CD14-positive monocyte (primary cell): ENCODE data around the gene TCHH. TPM values are rescaled to one million over a fixed set of nuclear protein-coding genes. Genes with fewer than 3 reads are reported as not detected.
"Not testable (repeated sequence)": the region's sequence is repeated elsewhere in the genome, so short reads cannot be mapped to it uniquely, and the experiment has no call there.

Experiments
- DNase-seq, 3 donors: peaks; one replicate each; pipeline ENCODE4 v3.0.0-alpha.2; 2011 to 2022
- H2AFZ ChIP-seq: 2 replicates; pipeline ENCODE4 v1.6.0; 2012; ENCODE audit warnings: mild to moderate bottlenecking, low read depth, low read length, inconsistent platforms; ENCODE audit not compliant: insufficient read depth, poor library complexity, severe bottlenecking
- H3K27ac ChIP-seq, 2 donors: 1 replicate in 1 of 2; 2 replicates in 1 of 2; pipeline ENCODE4 v1.5.1; 2012 to 2013; ENCODE audit warnings: low read length in 2 of 2, control low read depth in 1 of 2, inconsistent platforms in 1 of 2, low read depth in 1 of 2, mild to moderate bottlenecking in 1 of 2
- H3K27me3 ChIP-seq, 2 donors: one replicate each; pipeline versions ENCODE4 v1.6.0 to v1.6.1; 2011 to 2013; ENCODE audit warnings: low read length in 2 of 2; ENCODE audit not compliant: control insufficient read depth in 2 of 2, insufficient read depth in 2 of 2
- H3K36me3 ChIP-seq, 2 donors: replicated peaks in 1 of 2; 1 replicate in 1 of 2; 2 replicates in 1 of 2; pipeline versions ENCODE4 v1.5.1 to v1.6.1; 2012 to 2013; ENCODE audit warnings: low read length in 2 of 2, control low read depth in 1 of 2, inconsistent platforms in 1 of 2, mild to moderate bottlenecking in 1 of 2; ENCODE audit not compliant: insufficient read depth in 2 of 2, control insufficient read depth in 1 of 2
- H3K4me1 ChIP-seq, 2 donors: 1 replicate in 1 of 2; 2 replicates in 1 of 2; pipeline versions ENCODE4 v1.5.1 to v1.6.1; 2012 to 2013; ENCODE audit warnings: low read length in 2 of 2, control low read depth in 1 of 2, inconsistent platforms in 1 of 2, mild to moderate bottlenecking in 1 of 2, moderate library complexity in 1 of 2; ENCODE audit not compliant: insufficient read depth in 2 of 2, control insufficient read depth in 1 of 2
- H3K4me2 ChIP-seq: replicated peaks from 2 replicates; pipeline ENCODE3; 2012; ENCODE audit warnings: low read length, moderate library complexity, mild to moderate bottlenecking; ENCODE audit not compliant: poor library complexity, severe bottlenecking; ENCODE audit errors: extremely low read depth
- H3K4me3 ChIP-seq, 3 experiments: fragments of 200-600 bp in 1 of 3; sonication (generic) in 1 of 3; replicated peaks in 1 of 3; 1 replicate in 2 of 3; 2 replicates in 1 of 3; pipeline ENCODE4 v1.5.1; 2011 to 2013; ENCODE audit warnings: low read length in 3 of 3, mild to moderate bottlenecking in 3 of 3, control low read depth in 2 of 3, low read depth in 2 of 3, inconsistent platforms in 1 of 3, moderate library complexity in 1 of 3
- H3K79me2 ChIP-seq: 2 replicates; pipeline ENCODE4 v1.6.0; 2012; ENCODE audit warnings: mild to moderate bottlenecking, control low read depth, inconsistent platforms, low read length, moderate library complexity; ENCODE audit not compliant: insufficient read depth
- H3K9ac ChIP-seq: 2 replicates; pipeline ENCODE4 v1.6.0; 2017; ENCODE audit warnings: low read length, mild to moderate bottlenecking; ENCODE audit not compliant: insufficient read depth, poor library complexity, severe bottlenecking
- H3K9me3 ChIP-seq, 2 donors: replicated peaks in 1 of 2; 1 replicate in 1 of 2; 2 replicates in 1 of 2; pipeline versions ENCODE4 v1.5.1 to v1.6.1; 2012 to 2013; ENCODE audit warnings: low read length in 2 of 2, control low read depth in 1 of 2; ENCODE audit not compliant: control insufficient read depth in 1 of 2, insufficient read depth in 1 of 2
- H4K20me1 ChIP-seq: 2 replicates; pipeline ENCODE4 v1.6.0; 2012; ENCODE audit warnings: mild to moderate bottlenecking, low read length, control low read depth, moderate library complexity; ENCODE audit not compliant: insufficient read depth
- H3K27ac Mint-ChIP-seq, 7 donors: one replicate each; pipeline ENCODE4 v1.8.0; 2020; ENCODE audit warnings: mild to moderate bottlenecking in 7 of 7, mixed read lengths in 7 of 7, moderate library complexity in 6 of 7, inconsistent platforms in 2 of 7
- H3K27me3 Mint-ChIP-seq, 3 donors: one replicate each; pipeline ENCODE4 v1.8.0; 2021 to 2022; ENCODE audit warnings: low read depth in 3 of 3, mild to moderate bottlenecking in 3 of 3, mixed read lengths in 3 of 3, moderate library complexity in 3 of 3, inconsistent platforms in 1 of 3
- H3K36me3 Mint-ChIP-seq, 2 donors: one replicate each; pipeline ENCODE4 v1.8.0; 2020; ENCODE audit warnings: mixed read lengths in 2 of 2, inconsistent platforms in 1 of 2, mild to moderate bottlenecking in 1 of 2
- H3K4me1 Mint-ChIP-seq: one replicate; pipeline ENCODE4 v1.8.0; 2020; ENCODE audit warnings: mild to moderate bottlenecking, mixed read lengths
- H3K4me3 Mint-ChIP-seq, 2 donors: one replicate each; pipeline ENCODE4 v1.8.0; 2020; ENCODE audit warnings: mild to moderate bottlenecking in 2 of 2, mixed read lengths in 2 of 2, moderate library complexity in 1 of 2
- H3K9me3 Mint-ChIP-seq, 7 donors: one replicate each; pipeline ENCODE4 v1.8.0; 2020 to 2022; ENCODE audit warnings: mixed read lengths in 7 of 7, mild to moderate bottlenecking in 6 of 7, moderate library complexity in 6 of 7, inconsistent platforms in 2 of 7
- WGBS: methylation state at CpG from one replicate; pipeline ENCODE4 v1.1.5; 2013; ENCODE audit warnings: missing lambda C conversion rate; ENCODE audit not compliant: insufficient coverage; 5-methylcytosine and 5-hydroxymethylcytosine counted together
- intact Hi-C, 2 donors: fragments of 100-400 bp; cut with micrococcal nuclease; formaldehyde crosslinking; loops; one replicate each; pipeline versions ENCODE4 v1.15.0 to v1.15.1; 2023
- polyA plus RNA-seq, 3 donors: library from polyadenylated mRNA; depleted of rRNA in 1 of 3; unstranded in 2 of 3; stranded (reverse) in 1 of 3; fragments of 300-500 nt in 2 of 3; fragments of >200 nt in 1 of 3; fragmentation: Illumina TruSeq in 2 of 3; gene quantifications; 1 replicate in 2 of 3; 2 replicates in 1 of 3; pipeline ENCODE4 v1.2.3, GENCODE V29; 2012 to 2021
- TF ChIP-seq, protein P1 (sequence below): fragments of 200-600 bp; IDR thresholded peaks from one replicate; pipeline ENCODE4 v1.8.0; 2022; ENCODE audit warnings: antibody characterized with exemption, mild to moderate bottlenecking

TCHH gene
- polyA plus RNA-seq, 3 donors = not detected

DNA sequence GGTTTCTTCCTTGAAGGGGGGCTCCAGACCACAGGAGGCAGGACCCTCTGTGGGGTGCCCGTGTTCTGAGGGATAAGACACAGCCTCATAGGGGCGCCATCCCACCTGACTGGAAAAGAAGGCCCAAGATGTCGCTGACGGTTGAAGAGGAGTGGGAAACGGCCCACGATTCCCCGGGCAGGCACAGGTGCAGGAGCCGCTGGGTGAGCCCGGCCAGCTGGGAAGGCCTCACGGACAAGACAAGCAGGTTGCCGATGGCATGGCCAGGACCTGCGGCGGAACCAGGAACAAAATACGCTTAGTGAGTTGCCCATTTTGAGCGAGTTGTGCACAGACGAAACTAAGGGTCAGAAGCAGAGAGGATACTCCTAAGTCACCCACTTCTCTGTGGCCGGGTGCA is 34.8 kb downstream of the TCHH start:
- H3K27me3 Mint-ChIP-seq = peaks cover 2 to 19% (median 3%) of the 10 kb centered on the region in 3 donors
- H3K4me1 Mint-ChIP-seq, H3K27ac ChIP-seq, H4K20me1 ChIP-seq, H3K4me1 ChIP-seq, H2AFZ ChIP-seq, H3K27me3 ChIP-seq, H3K36me3 ChIP-seq, DNase-seq, H3K4me3 ChIP-seq, H3K9me3 Mint-ChIP-seq, H3K9ac ChIP-seq, H3K36me3 Mint-ChIP-seq, H3K4me2 ChIP-seq, H3K4me3 Mint-ChIP-seq, H3K79me2 ChIP-seq, intact Hi-C loops, H3K9me3 ChIP-seq, H3K27ac Mint-ChIP-seq: not testable (repeated sequence)
- WGBS = 93% methylated on average over 13 of the region's 17 CpGs

DNA sequence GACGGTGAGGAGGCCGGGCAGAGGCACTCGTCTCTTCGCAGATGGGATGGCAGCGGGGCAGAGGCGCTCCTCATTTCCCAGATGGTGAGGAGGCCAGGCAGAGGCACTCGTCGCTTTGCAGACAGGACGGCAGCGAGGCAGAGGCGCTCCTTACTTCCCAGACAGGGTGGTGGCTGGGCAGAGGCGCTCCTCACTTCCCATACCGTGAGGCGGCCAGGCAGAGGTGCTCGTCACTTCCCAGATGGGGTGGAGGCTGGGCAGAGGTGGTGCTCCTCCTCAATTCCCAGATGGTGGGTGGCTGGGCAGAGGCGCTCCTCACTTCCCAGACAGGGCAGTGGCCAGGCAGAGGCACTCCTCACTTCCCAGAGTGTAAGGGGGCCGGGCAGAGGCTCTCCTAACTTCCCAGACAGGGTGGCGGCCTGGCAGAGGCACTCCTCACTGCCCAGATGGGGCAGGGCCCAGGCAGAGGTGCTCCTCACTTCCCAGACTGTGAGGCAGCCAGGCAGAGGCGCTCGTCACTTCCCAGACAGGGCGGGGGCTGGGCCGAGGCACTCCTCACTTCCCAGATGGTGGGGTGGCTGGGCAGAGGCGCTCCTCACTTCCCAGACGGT is 36.3 kb downstream of the TCHH start:
- H4K20me1 ChIP-seq = no peaks in the 10 kb centered on the region
- H3K27ac Mint-ChIP-seq = no peak overlapping the region
- H3K9ac ChIP-seq = no peak overlapping the region
- no peak overlapping the region for H3K27ac ChIP-seq
- TF ChIP-seq, protein P1, sequence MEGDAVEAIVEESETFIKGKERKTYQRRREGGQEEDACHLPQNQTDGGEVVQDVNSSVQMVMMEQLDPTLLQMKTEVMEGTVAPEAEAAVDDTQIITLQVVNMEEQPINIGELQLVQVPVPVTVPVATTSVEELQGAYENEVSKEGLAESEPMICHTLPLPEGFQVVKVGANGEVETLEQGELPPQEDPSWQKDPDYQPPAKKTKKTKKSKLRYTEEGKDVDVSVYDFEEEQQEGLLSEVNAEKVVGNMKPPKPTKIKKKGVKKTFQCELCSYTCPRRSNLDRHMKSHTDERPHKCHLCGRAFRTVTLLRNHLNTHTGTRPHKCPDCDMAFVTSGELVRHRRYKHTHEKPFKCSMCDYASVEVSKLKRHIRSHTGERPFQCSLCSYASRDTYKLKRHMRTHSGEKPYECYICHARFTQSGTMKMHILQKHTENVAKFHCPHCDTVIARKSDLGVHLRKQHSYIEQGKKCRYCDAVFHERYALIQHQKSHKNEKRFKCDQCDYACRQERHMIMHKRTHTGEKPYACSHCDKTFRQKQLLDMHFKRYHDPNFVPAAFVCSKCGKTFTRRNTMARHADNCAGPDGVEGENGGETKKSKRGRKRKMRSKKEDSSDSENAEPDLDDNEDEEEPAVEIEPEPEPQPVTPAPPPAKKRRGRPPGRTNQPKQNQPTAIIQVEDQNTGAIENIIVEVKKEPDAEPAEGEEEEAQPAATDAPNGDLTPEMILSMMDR = no peak
- intact Hi-C loops = no loop called here
- no peaks in the 10 kb centered on the region for H3K36me3 ChIP-seq
- H3K9me3 Mint-ChIP-seq = peaks cover 0 to 4% (median 0%) of the 10 kb centered on the region in 7 donors
- no peak overlapping the region for H3K4me3 ChIP-seq
- H3K36me3 Mint-ChIP-seq = no peaks in the 10 kb centered on the region
- H3K4me1 Mint-ChIP-seq = no peaks in the 10 kb centered on the region
- no peak overlapping the region for H3K4me2 ChIP-seq
- H3K27me3 Mint-ChIP-seq = peaks cover 3 to 29% (median 3%) of the 10 kb centered on the region in 3 donors
- no peak overlapping the region for H3K4me3 Mint-ChIP-seq
- 92% methylated on average over 16 of the region's 24 CpGs for WGBS
- H3K4me1 ChIP-seq = no peaks in the 10 kb centered on the region
- no peaks in the 10 kb centered on the region for H3K9me3 ChIP-seq
- H2AFZ ChIP-seq = no peak overlapping the region
- DNase-seq = no peak
- no peaks in the 10 kb centered on the region for H3K79me2 ChIP-seq
- H3K27me3 ChIP-seq = peaks cover 4 to 5% of the 10 kb centered on the region in 2 donors
